Measurements from ENCODE around the gene COL1A2.

COL1A2 gene

DNA sequence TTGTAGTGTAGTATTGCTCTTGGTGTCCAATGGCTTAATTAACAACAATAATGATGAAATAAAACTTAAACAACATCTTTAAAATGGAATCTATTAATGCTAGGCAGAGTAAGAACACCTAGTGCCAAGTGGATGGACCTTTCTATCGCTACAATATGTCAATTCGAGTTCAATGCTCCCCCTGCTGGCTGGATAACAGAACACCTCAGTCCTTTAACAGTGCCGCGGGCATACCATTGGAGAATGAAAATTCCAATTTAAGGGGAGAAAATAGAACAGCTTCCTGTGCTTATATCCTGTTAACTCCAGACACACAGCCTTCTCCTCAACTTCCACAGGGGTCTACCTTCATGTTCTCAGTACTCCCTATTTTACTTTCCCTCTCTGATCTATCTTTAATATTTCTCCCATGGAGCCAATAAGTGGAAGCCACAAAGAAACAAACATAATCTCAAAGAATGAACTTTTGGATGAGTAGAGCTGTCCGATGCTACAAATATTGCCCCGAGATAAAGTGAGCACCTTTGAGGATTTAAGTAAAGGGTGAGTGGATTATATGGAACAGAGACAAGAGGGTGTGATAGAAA is 41.4 kb downstream of the COL1A2 start:
- DNase-seq (ENCODE audit: low spot score): peak; percentile 74

DNA sequence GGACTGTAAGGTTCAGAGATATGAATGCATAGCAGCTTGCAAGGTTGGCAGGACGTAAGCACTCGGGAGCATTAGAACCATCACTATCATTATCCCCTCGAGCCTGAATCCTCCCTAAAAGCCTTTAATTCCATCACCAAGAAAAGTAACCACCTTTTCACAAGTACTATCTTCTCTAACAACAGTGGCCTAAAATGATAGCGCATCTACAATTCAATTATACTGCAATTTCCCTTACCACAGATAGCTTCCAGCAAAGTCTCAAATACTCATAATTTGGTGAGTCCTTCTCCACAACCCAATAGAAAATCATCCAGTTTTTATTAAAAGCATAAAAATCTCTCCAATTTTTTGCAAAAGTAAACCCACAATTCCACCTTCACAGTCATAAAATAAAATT is 42.0 kb downstream of the COL1A2 start:
- no peak for DNase-seq (ENCODE audit: low spot score)

DNA sequence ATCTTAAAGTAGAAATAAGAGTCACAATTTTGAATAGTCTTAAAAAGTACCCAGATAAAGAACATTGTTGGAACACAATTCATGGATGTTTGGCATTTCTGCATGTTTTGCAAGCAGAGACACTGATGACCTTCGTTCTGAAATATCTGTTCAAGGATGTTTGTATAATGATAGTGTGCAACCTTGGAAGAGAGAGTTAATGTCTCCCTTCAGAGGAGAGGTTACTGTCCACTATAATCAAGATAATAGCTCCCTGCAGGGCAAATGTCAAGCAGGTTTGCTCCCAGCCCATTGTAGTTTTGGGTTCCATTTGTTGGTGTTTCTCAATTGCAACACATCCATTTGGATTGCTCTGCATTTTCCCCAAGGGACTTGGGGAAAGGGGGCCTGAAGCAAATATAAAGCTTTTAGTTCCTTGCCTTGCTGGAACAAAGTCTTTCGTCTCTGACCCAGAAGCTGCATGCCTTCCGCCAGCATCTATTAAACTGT is 45.2 kb downstream of the COL1A2 start:
- DNase-seq (ENCODE audit: low spot score): peak; percentile 9

DNA sequence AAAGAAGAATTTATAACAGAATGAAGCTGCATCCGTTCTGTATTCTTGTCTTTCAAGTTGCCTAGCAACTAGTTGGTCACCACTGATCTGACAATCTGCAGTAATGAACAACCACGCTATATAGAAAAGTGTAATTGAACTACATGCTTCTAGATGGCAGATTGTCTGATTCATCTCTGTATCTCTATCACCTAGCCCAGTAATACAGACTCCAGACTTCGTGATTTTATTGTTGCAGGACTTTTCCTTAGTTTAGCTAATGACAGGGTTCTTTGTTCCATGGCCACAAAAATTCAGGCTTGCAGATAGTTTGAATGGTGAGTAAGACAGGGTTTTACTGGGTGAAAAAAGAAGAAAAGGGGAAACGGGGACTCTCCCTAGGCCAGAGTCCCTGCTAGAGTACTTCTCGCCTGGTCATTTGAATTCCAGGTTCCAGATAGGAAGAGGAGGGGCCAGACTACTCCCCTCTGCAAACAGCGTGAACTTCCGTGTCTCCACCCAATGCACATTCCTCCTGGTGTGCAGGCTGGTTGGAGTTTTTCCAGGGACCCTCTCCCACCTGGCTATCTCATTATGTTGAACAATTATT is 45.9 kb downstream of the COL1A2 start:
- peak; percentile 25 for DNase-seq (ENCODE audit: low spot score)

DNA sequence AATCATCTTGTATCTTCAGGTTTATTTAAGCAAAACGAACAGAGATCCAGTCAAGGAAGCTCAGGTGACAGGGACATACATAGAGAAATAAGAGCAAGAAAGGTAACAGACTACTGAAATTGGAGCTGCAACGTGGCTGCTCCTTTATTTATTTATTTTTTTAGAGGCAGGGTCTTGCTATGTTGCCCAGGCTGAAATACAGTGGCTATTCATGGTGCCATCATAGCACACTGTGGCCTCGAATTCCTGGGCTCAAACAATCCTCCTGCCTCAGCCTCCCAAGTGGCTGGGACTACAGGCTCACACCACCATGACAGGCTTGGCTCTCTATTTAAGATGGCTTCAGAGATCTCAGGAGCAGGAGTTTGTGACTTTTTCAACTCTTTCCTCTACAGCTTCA is 46.4 kb downstream of the COL1A2 start:
- DNase-seq (ENCODE audit: low spot score): no peak

DNA sequence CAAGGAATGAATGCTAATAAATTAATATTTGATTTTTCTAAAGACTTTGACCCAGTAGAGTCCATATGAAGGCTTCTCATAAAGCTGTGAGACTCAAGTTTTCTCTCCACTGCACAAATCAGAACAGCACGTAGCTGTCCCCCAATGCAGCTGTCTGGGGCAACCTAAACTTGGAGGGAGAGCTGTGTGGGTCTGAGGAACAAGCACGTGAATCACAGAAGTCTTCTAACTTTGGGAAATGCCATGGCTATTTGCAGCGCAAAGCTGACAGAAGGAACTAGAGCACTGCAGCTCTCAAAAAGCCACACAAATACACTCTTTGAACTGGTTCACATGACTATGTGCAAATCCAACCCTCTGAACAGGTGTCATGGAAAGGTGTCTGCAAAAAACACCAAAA is 47.9 kb downstream of the COL1A2 start:
- no peak for DNase-seq (ENCODE audit: low spot score)

DNA sequence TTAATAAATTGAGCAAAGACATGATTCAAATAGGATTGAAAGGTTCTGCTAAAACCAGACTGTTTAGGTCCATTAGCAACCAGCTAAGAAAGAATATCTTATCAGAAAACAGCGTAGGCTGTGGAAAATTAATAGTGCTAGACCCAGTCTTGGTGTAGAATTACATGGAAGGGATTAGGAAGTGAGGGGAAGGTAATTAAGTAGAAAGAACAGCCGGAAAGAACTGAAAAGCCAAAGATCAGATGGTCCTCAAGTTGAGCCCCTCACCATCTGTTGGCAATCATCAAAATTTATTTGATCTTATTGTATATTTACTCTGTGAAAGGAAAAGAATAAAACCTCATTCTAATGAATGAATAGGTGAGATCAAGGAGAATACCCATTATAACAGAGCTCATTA is 50.1 kb downstream of the COL1A2 start:
- no peak for DNase-seq (ENCODE audit: low spot score)

DNA sequence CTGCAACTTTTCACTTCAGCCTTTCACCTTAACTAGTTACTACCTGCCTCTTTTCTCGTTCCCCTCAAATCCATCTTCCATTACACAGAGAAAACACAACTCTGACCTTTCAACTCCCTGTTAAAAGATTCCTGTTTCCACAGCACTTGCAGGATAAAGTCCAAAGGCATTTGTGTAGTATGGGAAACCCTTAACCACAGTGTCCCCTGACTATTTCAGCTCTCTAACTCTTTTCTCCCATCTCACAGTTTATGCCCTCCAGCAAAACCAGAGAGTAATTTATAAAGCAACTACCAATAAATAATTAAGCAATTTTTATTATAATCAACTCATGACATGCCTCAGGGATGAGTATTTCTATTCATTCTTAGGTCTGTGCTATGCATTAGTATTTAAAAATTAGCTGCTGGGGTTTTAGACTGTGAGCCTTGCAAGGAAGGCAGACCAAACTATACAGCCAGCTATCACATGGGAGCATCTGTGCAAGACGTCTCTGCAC is 51.0 kb downstream of the COL1A2 start:
- DNase-seq (ENCODE audit: low spot score): peak; percentile 3

DNA sequence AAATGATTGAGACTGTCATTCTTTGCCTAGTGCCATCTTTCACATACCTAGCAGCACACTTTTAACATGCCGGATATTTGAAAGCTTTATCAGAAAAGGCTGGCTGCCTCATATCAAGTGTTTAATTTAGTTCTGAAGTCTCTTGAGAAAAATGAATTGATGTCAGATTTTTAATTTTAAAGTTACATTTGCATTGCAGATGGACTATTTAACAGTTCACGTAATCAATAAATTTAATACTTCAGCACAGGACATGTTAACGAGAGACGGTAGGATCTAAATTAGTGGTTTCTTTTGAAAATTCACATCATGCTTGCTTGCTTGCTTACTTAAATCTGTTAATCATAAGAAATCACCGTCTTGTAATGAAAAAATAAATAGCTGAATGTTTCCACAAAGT is 51.6 kb downstream of the COL1A2 start:
- no peak for DNase-seq (ENCODE audit: low spot score)

DNA sequence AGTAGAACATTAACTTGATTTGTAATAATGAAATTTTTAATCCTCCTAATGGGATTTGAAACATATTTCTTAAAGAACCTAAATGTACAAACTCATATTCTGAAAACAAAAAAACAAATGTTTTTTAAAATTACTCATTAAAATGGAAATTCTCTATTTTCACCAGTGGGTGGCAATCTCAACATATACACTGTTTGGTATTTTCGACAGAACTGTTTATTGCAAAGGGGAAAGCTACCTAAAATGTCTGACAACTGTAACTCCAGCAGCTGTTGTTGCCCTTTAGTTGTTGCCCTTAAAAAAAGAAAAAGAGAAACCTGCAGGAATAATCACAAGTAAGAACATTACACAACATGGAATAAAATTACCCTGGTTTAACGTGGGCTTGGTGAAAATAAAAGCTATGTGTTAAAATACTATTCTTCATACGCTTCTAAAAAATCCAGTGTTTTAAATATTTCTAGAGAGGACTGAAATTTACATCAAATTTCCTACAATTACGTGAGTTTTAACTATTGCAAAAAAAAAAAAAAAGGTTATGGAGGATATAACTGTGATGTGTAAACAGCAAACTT is 54.5 kb downstream of the COL1A2 start:
- DNase-seq (ENCODE audit: low spot score): peak; percentile 60

DNA sequence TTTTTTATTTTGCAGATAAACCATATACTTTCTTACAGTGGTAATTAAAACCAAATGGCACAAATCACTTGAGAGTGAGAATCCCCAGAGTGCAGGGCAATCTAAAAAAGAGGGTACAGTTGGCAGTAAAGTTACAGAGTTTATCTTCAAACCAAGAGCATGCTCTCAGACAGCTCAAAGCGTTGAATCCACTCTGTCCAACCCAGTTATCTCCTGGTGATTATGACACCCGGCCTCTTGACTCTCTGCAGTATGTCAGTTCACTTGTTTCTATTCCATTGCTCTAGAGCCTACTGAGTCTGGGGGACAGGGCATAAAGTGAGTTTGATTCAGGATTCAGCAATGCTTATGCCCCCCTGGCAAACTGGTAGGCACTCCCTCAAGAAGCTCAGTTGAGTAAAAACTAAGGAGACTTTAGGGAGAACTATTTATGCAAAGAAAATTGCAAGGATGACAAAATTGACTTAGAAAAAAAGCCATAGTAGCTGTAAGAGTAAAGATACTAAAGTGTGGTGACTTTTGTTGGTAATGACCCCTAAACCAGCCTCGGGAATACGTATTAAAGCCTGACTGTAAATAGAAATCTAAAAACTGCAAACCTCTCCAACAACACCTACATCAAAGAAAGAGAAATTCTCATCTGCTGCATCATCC is 55.5 kb downstream of the COL1A2 start:
- no peak for DNase-seq (ENCODE audit: low spot score)

DNA sequence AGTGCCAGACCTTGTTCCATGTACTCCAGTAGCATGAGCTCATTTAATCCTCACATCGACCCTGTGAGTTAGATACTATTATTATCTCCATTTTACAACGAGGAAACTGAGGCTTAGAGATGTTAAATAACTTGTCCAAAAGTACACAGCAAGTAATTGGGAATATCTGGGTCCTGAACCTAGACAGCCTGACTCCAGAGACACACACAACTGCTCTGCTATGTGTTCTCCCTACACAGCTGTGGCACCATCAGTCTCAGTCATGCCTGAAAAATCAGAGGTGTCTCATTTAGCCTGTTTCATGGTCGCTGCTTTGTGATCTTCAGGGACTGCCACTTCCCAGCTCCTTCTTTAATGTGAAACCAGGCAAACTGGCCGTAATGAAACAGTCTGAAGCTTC is 56.5 kb downstream of the COL1A2 start:
- DNase-seq (ENCODE audit: low spot score): no peak

DNA sequence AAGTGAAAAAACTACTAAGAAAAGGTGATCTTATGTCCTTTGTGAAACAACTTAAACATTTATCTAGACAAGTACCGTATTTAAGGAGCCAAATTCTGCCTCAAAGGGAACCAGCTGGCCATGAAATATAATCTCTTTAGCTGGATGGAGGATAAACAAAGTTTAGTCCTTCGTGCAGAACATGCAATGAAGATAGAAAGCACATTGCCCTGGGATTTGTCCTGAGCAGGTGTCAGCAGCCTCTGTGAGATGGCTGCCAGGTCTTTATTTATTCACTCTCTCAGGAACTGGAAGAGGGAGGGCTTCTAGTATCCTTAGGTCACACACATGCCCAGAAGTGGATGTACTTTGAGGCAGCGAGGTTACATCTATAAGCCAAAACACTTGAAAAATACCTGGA is 57.5 kb downstream of the COL1A2 start:
- DNase-seq (ENCODE audit: low spot score): no peak

DNA sequence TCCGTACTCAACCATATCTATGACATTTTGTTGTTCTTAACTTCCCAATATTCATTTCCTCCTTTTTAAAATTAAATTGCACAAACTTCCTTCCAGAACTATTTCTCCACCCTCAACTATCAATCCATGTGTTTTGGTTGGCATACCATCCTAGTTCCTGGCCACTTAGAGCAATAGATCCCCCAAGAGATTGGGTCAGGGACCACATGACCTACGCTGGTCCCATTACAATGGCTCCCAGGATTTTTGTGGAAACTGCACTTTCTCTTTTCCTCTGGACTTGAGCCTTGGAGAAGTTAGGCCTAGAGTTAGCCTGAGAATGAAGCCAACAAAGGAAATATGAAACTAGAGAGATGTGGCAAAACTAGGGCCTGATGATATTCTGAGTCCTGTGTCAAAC is 59.2 kb downstream of the COL1A2 start:
- DNase-seq (ENCODE audit: low spot score): no peak

DNA sequence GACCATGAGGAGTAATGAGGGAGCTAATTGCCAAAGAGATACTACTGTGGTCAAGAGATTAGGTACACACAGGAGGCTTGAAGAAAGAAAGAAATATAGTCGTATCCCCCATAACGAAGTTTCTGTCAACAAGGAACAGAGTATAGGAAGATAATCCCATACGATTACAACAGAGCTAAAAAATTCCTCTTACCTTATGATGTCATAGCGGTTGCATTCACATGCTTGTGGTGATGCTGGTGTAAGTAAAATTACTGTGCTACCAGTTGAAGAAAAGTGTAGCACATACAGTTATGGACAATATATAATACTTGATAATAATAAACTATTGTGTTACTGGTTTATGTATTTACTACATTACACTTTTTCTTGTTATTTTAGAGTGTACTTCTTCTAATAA is 63.3 kb downstream of the COL1A2 start:
- no peak for DNase-seq (ENCODE audit: low spot score)

DNA sequence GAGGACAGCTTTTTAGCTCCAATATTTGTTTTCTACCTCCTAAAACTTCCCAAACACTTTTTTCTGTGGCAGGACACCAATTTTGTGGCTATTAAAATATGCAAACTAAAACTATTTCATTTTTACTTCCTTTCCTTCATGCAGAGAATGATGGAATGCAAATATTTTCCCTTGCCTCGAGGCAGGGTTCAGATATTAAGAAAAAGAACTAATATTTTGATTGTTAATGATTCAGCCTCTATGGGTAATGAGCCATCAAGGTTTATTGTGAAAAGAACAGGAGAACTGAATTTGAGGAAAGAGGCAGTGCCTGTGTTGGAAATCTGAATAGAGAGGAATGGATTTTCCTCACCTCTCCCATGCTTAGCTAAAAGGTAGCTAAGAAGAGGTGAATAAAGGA is 71.8 kb downstream of the COL1A2 start:
- no peak for DNase-seq (ENCODE audit: low spot score)

DNA sequence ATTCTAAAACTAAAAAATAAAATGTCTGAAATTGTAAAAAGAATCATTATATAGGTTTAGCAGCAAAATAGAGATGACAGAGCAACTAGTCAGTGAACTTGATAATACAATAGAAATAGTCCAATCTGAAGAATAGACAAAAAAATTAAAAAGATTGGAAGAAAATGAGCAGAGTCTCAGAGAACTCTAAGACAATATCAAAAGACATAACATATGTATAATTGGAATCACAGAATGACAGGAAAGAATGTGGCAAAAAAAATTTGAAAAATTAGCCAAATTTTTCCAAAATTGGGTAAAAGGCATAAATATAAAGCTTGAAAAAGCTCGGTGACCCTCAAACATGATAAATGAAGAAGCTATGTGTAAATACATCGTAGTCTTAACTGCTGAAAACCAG is 76.9 kb downstream of the COL1A2 start:
- DNase-seq (ENCODE audit: low spot score): no peak

DNA sequence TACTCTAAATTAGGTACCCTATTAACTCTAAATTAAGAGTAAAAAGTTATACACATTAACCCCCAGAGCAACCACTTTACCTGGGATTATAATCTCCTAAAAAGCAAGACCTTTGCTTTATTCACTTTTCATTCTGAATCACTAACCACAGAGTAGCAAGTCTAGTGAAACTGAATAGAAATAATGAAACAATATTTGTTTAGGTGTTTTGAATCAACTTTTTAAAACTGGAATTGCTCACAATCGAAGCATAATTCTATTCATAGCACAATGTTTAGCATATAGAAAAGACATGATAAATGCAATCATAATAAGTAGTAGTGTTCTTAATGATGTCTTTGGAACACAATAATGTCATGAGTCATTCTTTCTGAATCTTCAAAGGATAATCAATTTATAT is 77.9 kb downstream of the COL1A2 start:
- DNase-seq (ENCODE audit: low spot score): no peak

DNA sequence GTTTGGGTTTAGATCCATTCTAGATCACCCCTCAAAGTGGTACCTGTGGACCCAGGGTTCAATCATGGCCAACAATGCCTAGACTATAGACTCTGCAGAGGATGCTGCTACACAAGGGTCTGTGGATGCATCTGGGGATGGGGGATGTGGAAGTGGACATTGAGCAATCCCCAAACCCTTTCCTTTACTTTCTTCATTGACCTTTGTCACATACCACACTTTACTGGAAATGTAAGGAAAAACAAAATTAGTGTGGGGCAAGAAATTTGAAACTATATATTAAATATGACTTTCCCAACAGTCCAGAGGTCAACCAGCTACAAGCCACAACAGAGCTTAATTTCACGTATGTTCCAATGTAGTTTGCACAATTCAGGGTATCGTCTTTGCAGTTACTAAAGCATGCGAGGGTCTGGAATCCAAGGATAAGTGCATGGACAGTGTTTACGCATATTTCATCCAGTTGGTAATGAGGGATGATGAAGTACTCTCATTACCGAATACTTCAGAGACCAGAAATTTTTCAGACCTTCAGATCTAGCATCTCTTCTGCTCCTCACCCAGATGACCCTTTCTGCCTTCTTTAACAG is 81.7 kb downstream of the COL1A2 start:
- DNase-seq (ENCODE audit: low spot score): no peak

DNA sequence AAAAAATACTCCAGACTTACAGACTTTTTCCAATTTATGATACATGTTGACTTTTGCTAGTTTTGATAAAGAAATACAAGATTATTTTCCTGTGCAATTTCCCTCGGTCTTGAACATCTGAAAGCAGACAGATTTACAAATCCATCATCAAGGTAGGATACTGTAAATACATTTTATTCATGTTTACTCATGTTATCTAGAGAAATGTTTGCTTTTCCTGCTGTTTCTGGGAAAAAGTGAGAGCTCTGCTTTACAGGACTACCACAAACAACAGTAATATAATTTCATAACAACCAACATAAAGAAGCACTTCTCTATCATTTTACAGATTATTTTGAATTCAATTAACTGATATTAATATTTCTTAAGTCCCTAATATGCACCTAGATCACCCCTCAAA is 83.2 kb downstream of the COL1A2 start:
- DNase-seq (ENCODE audit: low spot score): no peak

DNA sequence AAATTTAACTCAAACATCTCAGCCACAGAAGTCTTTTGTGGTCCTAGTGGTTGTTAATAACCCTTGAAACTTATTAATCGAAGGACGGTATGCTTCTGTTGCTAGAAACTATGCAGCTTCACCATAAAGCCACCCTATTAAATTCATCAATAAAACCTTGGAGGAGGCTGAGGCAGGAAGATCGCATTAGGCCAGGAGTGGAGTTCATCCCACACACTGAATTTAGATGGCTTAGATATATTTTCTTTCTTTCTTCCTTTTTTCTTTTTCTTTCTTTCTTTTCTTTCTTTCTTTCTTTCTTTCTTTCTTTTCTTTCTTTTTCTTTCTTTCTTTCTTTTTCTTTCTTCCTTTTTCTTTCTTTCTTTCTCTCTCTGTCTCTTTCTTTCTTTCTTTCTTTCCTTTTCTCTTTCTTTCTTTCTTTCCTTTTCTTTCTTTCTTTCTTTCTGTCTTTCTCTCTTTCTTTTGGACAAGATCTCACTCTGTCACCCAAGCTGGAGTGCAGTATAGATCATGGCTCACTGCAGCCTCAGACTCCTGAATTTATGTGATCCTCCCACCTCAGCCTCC is 84.0 kb downstream of the COL1A2 start:
- DNase-seq (ENCODE audit: low spot score): no peak

All from kidney tubule cell (primary cell).